ENCODE results near the gene OR8J3. TPM values are rescaled to one million over a fixed set of nuclear protein-coding genes. Genes with fewer than 3 reads are reported as not detected.

OR8J3 gene, protein sequence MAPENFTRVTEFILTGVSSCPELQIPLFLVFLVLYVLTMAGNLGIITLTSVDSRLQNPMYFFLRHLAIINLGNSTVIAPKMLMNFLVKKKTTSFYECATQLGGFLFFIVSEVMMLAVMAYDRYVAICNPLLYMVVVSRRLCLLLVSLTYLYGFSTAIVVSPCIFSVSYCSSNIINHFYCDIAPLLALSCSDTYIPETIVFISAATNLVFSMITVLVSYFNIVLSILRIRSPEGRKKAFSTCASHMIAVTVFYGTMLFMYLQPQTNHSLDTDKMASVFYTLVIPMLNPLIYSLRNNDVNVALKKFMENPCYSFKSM
- total RNA-seq (not detected in 2 replicates), polyA plus RNA-seq (not detected in 2 replicates), polyA minus RNA-seq (ENCODE audit: low replicate concordance) (not detected in 2 replicates)
- polyA plus RNA-seq (2012), result not detected in 2 replicates

- Histone ChIP-seq H3K4me1 (ENCODE audit: control insufficient read depth, extremely low read depth, insufficient read depth, low read length) (no peaks in the 10 kb centered on the region), H3K79me2 (ENCODE audit: control insufficient read depth, insufficient read depth, low read length) (no peaks in the 10 kb centered on the region), H3K4me3 (replicated peaks in 1 of 4; ENCODE audit: control extremely low read depth in 1 of 4, insufficient read depth in 1 of 4, low read depth in 3 of 4, low read length in 4 of 4) (no peak within 1 kb of the TSS), H3K4me2 (ENCODE audit: extremely low read depth, insufficient read depth, low read length) (no peak within 1 kb of the TSS), H3K27me3 (ENCODE audit: control insufficient read depth, insufficient read depth, low read length) (no peaks in the 10 kb centered on the region), H3K9me3 (ENCODE audit: control insufficient read depth, insufficient read depth, low read depth, low read length) (no peaks in the 10 kb centered on the region), H4K20me1 (ENCODE audit: control insufficient read depth, extremely low read depth, insufficient read depth, low read length) (no peaks in the 10 kb centered on the region), H3K27ac (ENCODE audit: insufficient read depth, low read length) (no peak within 1 kb of the TSS), H3K9ac (ENCODE audit: insufficient read depth, low read length) (no peak within 1 kb of the TSS), H2AFZ (ENCODE audit: low read length) (no peak within 1 kb of the TSS), H3K36me3 (ENCODE audit: control insufficient read depth, insufficient read depth, low read length) (no peaks in the 10 kb centered on the region)
- no peak for DNase-seq (ENCODE audit: low read depth in 2 of 2)
- TF ChIP-seq EZH2 (IDR thresholded peaks at IDR 0.05; ENCODE audit: low read length, missing control alignments), result no peak
- TF ChIP-seq, protein P1, sequence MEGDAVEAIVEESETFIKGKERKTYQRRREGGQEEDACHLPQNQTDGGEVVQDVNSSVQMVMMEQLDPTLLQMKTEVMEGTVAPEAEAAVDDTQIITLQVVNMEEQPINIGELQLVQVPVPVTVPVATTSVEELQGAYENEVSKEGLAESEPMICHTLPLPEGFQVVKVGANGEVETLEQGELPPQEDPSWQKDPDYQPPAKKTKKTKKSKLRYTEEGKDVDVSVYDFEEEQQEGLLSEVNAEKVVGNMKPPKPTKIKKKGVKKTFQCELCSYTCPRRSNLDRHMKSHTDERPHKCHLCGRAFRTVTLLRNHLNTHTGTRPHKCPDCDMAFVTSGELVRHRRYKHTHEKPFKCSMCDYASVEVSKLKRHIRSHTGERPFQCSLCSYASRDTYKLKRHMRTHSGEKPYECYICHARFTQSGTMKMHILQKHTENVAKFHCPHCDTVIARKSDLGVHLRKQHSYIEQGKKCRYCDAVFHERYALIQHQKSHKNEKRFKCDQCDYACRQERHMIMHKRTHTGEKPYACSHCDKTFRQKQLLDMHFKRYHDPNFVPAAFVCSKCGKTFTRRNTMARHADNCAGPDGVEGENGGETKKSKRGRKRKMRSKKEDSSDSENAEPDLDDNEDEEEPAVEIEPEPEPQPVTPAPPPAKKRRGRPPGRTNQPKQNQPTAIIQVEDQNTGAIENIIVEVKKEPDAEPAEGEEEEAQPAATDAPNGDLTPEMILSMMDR (conservative IDR thresholded peaks at IDR 0.05 in 1 of 2, IDR thresholded peaks at IDR 0.05 in 1 of 2; ENCODE audit: low read depth in 1 of 2, low read length in 2 of 2), result no peak
These were observed at the start of gene OR8J3 for GRCh38 chr11:56140151-56140661. Gene OR8J3, minus strand, starts transcription at chr11:56140201. Its CDS starts 2,483 bp downstream, at chr11:56137718.

GRCh38 chr11:56188602-56189001 is 48.6 kb upstream of the OR8J3 start:
- Histone ChIP-seq H3K4me1 (ENCODE audit: control insufficient read depth, extremely low read depth, insufficient read depth, low read length) (no peaks in the 10 kb centered on the region), H3K4me2 (ENCODE audit: extremely low read depth, insufficient read depth, low read length) (no peak overlapping the region)
- TF ChIP-seq, protein P1 (conservative IDR thresholded peaks at IDR 0.05 in 1 of 2, IDR thresholded peaks at IDR 0.05 in 1 of 2; ENCODE audit: low read depth in 1 of 2, low read length in 2 of 2), result no peak
- TF ChIP-seq EZH2 (IDR thresholded peaks at IDR 0.05; ENCODE audit: low read length, missing control alignments), result no peak

GRCh38 chr11:56183459-56183858 is 43.5 kb upstream of the OR8J3 start:
- Histone ChIP-seq H3K79me2 (ENCODE audit: control insufficient read depth, insufficient read depth, low read length) (no peaks in the 10 kb centered on the region), H3K4me2 (ENCODE audit: extremely low read depth, insufficient read depth, low read length) (no peak overlapping the region), H3K9me3 (ENCODE audit: control insufficient read depth, insufficient read depth, low read depth, low read length) (no peaks in the 10 kb centered on the region), H2AFZ (ENCODE audit: low read length) (no peak overlapping the region), H3K27me3 (ENCODE audit: control insufficient read depth, insufficient read depth, low read length) (no peaks in the 10 kb centered on the region), H3K9ac (ENCODE audit: insufficient read depth, low read length) (no peak overlapping the region), H3K36me3 (ENCODE audit: control insufficient read depth, insufficient read depth, low read length) (no peaks in the 10 kb centered on the region), H3K4me1 (ENCODE audit: control insufficient read depth, extremely low read depth, insufficient read depth, low read length) (no peaks in the 10 kb centered on the region), H3K27ac (ENCODE audit: insufficient read depth, low read length) (no peak overlapping the region), H3K4me3 (replicated peaks in 1 of 4; ENCODE audit: control extremely low read depth in 1 of 4, insufficient read depth in 1 of 4, low read depth in 3 of 4, low read length in 4 of 4) (no peak overlapping the region), H4K20me1 (ENCODE audit: control insufficient read depth, extremely low read depth, insufficient read depth, low read length) (no peaks in the 10 kb centered on the region)
- DNase-seq (ENCODE audit: low read depth in 2 of 2), result no peak
- TF ChIP-seq EZH2 (IDR thresholded peaks at IDR 0.05; ENCODE audit: low read length, missing control alignments), result no peak
- TF ChIP-seq, protein P1 (conservative IDR thresholded peaks at IDR 0.05 in 1 of 2, IDR thresholded peaks at IDR 0.05 in 1 of 2; ENCODE audit: low read depth in 1 of 2, low read length in 2 of 2), result no peak

More at GRCh38 chr11:56188602-56189001, 48.6 kb upstream of the OR8J3 start:
- no peak for DNase-seq (ENCODE audit: low read depth in 2 of 2)
- H3K9me3 ChIP-seq (ENCODE audit: control insufficient read depth, insufficient read depth, low read depth, low read length), result no peaks in the 10 kb centered on the region
- no peak overlapping the region for H2AFZ ChIP-seq (ENCODE audit: low read length)
- H3K27me3 ChIP-seq (ENCODE audit: control insufficient read depth, insufficient read depth, low read length), result no peaks in the 10 kb centered on the region
- no peak overlapping the region for H3K9ac ChIP-seq (ENCODE audit: insufficient read depth, low read length)
- no peak overlapping the region for H3K4me3 ChIP-seq (replicated peaks in 1 of 4; ENCODE audit: control extremely low read depth in 1 of 4, insufficient read depth in 1 of 4, low read depth in 3 of 4, low read length in 4 of 4)
- H4K20me1 ChIP-seq (ENCODE audit: control insufficient read depth, extremely low read depth, insufficient read depth, low read length), result no peaks in the 10 kb centered on the region
- H3K36me3 ChIP-seq (ENCODE audit: control insufficient read depth, insufficient read depth, low read length), result no peaks in the 10 kb centered on the region
- H3K27ac ChIP-seq (ENCODE audit: insufficient read depth, low read length), result no peak overlapping the region
- no peaks in the 10 kb centered on the region for H3K79me2 ChIP-seq (ENCODE audit: control insufficient read depth, insufficient read depth, low read length)
